ENCODE results near the gene SDF2L1. TPM values are rescaled to one million over a fixed set of nuclear protein-coding genes. Genes with fewer than 3 reads are reported as not detected.
A peak's percentile ranks its signal among the peaks of the same experiment; 100 is the strongest.
"Not testable (repeated sequence)": the region's sequence is repeated elsewhere in the genome, so short reads cannot be mapped to it uniquely, and the experiment has no call there.

Gene SDF2L1
- total RNA-seq, 2 donors from 2014 or later, result 38.7 to 44.3 TPM

DNA sequence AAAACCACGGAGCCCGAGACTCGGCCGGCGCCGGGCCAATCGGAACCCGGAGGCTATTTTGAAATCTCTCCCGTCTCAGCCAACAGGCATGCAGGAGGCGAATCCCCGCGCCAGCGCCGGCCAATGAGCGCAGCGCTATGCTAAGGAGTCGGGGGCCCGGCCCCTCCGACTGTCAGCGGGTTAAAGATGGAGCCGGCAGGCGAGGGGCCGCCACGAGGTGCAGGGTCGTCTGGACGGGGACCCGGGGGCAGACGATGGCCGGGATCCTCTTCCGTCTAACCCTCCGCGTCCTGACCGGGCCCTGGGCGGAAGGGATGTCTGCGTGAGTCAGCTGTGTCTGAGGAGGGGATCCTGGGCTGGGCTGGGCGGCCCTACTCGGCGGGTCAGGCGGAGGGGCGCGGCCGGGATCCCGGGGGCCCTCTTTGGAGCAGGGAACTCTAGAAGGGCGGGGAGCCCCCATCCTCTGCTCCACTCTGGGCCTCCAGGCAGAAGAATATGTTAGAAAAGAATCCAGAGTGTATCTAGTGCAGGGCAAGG is 10.0 kb downstream of the SDF2L1 start:
- DNase-seq, result peak; percentile 91
- intact Hi-C loops (cut with DNase I), result no loop called here
- ATAC-seq, result peak; percentile 95 to 97

DNA sequence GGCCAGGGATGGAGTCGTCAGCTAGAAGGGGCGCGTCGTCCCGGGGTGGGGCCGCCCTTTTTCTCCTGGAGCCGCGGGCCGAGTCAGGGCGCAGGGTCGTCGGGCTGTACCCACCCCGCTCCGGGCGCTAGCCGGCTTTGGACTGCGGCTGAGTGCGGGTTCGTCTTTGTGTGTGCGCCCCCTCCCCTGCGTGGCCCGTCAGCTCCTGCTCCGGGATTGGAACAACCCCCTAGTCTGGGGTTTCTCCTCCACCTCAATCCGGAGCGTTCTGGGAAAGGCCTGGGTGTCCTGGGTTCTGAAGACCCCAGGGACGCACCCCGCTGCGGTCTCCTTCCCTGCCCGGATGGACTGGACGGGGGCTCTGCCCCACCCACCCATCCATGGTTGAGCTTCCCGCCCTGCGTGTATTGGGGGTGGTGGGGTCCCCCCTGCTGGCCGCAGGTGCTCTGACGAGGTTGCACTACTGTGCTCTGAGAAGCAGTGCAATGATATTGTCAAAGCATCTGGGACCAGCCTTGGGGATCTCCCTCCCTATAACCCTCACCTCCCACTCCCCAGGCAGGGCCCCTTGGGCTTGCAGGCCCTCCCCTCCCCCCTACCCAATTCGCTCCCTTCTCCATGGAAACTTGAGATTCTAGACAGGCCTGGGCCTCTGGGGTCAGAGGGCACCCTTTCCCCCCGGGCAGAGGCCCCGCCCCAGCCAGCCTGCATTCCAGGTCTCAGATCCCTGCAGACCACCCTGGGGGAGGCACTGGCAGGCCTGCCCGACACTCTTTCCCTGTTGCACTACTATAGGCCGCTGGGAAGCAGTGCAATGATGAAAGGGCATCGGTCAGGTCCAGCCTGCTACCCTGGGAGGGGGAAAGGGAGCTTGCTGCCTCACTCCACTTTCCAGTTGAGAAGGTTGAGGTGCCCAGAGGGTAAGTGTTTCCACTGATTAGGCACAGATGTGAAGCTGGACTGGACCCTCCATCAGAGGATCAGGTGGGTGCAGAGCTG is 10.7 kb downstream of the SDF2L1 start:
- ATAC-seq (no peak), DNase-seq (no peak)
- intact Hi-C loops (cut with DNase I), result no loop called here

DNA sequence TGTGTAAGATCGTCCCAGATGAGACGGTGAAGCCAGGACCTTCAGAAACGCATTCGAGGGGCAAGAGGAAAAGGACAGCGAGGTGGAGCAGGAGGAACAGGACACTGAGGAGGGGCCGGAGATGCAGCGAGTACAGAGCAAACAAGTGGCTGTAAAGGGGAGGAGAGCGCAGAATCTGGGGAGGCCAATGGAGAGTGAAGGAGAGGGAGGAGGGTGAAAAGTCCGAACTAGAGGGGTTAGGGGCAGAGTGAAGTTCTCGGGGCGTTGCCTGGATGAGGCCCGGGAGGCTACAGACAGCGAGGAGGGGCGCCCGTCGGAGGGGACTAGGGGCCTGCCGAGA is 14.9 kb downstream of the SDF2L1 start:
- no peak for DNase-seq
- intact Hi-C loops (cut with DNase I), result no loop called here
- no peak for ATAC-seq

DNA sequence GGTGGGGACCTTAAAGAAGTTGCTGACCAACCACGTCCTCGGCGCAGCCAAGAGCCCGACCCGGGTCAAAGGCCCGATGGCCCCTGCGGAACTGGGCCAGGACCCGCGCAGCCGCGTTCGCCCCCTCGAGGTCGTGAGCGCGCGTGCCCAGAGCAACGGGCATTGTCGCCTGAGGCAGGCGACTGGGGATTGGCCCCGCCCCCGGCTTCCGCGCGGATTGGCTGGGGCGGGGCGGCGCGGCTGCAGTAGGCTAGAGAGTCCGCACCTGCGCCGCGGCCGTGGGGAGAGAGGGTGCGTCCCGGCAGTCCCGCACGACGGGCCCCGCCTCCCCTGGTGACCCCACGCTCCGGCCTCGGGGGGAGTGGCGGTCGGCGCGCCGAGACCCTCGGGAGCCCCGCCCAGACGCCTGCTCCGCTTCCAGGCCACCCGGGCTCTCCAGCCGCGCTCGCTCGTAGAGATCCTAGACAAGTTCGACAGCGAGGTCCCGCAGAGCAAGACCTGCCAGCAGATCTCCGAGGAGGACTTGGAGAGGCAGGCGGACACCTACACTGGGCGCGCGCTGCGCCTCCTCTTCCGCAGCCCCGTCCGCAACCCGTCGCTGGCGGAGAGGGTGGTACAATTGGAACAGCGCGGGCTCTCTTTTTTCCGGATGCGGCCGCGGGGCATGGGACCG is 15.4 kb downstream of the SDF2L1 start:
- DNase-seq (peak; percentile 81), ATAC-seq (peak; percentile 91)
- intact Hi-C loops (cut with DNase I), result no loop called here

DNA sequence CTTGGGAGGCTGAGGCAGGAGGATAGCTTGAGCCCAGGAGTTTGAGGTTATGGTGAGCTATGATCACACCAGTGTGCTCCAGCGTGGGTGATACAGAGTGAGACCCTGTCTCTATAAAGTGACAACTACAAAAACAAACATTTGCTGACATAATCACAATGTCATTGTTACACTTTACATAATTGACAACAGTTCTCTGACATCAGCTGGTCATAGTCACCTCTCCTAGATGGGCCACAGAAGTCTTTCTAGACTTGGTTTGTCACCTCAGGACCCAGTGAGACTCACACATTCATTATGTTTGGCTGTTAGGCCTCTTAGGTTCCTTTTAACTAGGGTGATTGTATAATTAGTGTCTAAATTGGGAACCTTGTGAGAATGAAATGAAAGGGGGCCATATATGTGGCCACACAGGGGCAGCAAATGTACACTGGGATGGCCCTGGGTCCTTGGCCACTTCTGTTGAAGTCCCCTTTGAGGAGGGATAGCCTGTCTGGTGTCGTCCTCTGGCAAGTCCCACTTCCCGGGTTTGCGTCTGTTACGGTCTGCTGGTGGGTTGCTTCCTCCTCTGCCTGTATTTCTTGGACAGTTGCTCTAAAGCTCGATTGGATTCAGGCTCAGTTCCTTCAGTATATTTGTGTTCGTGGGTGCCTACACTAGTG is 17.9 kb downstream of the SDF2L1 start:
- ATAC-seq (no peak), DNase-seq (no peak)
- intact Hi-C loops (cut with DNase I), result no loop called here

DNA sequence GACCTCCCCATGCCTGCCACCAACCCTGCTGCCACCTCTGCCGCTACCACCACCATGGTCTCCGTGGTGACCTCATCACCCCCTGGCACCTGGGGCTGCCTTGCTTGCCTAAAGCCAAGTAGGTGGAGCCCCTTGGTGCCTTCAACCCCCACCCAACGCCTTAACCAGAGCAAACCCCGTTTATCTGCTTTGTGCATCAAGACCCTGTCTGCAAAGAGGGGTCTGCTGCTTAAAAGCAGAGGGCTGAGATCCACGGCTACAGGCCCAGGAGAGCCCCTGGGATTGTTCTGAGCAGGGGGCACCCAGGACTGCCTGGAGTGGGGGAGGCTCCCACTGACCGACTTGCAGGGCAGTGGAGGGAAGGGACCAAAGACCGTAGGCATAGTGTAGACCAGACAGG is 18.8 kb downstream of the SDF2L1 start:
- ATAC-seq (no peak), DNase-seq (no peak)
- intact Hi-C loops (cut with DNase I), result no loop called here

DNA sequence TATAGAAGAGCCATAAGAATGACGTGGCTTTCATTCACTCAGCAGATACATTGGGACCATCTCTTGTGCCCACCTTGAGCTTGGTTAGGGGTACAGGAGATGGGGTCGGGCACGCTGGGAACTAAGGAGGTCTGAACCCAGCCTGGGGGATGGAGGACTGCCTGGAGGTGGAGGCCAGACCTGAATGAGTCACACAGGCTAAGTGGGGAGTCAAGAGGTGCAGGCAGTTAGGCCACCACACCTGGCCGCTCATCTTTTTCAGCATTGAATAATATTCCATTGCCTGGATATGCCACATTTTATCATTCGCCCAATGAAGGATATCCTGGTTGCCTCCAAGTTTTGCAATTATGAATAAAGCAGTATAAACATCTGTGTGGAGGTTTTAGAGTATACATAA is 19.9 kb downstream of the SDF2L1 start:
- intact Hi-C loops (cut with DNase I), result no loop called here
- ATAC-seq (no peak), DNase-seq (no peak)

DNA sequence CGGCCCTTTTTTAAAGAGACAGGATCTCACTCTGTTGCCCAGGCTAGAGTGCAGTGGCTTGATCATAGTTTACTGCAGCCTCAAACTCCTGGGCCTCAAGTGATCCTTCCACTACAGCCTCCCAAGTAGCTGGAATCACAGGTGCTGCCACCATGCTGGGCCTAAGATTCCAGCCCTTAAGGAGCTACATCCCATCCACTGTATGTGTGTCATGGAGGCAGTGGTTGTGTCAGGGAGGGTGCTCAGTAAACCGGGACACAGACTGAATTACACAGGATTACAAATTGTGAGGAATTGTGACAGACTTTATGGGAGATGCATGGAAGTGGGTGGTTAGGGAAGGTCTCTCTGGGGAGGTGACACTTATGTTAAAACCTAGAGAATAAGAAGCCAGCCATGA is 21.6 kb downstream of the SDF2L1 start:
- no peak for ATAC-seq
- DNase-seq, result no peak
- intact Hi-C loops (cut with DNase I), result no loop called here

DNA sequence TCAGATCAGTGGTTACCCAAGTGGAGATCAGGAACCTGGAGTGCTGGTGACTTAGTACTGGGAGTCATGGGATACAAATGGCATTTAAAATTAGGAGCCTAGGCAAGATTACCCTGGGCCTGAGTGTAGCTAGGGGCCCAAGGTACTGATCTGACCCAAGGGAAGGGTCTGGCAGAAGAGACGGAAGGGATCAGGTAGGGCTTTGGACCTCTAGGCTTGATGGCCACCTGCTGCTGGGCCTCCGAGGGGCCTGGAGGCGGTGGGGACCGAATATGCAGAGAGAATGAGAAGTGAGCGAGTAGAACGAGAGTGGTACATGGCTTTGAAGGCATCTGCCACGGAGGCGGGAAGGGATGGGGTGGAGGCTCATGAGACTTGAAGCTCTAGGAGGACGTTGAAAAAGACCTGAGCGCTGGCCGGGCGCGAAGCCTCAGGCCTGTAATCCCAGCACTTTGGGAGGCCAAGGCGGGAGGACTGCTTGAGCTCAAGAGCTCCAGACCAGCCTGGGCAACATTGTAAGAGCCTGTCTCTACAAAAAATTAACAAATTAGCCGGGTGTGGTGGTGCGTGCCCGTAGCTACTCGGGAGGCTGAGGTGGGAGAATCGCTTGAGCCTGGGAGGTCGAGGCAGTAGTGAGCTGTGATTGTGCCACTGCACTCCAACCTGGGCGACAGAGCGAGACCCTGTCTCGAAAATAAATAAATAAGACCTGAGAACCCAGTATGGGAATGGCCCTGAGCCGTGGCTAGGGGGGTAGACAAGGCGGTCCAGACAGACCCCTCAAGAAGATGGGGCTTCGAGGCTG is 23.1 kb downstream of the SDF2L1 start:
- intact Hi-C loops (cut with DNase I), result no loop called here
- ATAC-seq (no peak), DNase-seq (no peak)

DNA sequence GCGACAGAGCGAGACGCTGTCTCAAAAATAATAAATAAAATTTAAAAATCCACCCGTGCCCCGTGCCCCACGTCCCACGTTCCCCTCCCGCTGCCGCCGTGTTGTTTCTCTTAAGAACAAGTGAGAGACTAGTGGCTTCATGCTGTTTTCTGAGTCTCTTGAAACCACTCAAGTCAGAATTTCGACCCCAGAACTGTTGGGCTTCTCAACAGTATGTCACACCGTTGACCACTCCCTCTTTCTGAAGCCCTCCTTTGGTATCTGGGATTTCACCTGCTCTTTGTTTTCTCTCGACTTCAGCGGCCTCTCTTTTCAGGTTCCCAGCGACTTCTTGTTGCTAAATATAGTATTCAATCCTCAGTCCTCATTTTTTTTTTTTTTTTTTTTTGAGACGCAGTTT is 24.7 kb downstream of the SDF2L1 start:
- no peak for ATAC-seq
- intact Hi-C loops (cut with DNase I), result no loop called here
- no peak for DNase-seq

DNA sequence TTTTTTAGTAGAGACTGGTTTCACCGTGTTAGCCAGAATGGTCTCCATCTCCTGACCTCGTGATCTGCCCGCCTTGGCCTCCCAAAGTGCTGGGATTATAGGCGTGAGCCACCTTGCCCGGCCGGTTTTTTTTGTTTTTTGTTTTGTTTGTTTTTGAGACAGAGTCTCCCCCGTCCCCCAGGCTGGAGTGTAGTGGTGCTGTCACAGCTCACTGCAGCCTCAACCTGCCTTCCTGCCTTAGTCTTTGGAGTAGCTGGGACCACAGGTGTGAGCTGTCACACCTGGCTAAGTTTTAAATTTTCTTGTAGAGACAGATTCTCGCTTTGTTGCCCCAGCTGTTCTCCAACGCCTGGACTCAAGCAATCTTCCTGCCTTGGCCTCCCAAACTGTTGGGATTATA is 26.9 kb downstream of the SDF2L1 start:
- no peak for DNase-seq
- intact Hi-C loops (cut with DNase I), result no loop called here
- ATAC-seq, result no peak

DNA sequence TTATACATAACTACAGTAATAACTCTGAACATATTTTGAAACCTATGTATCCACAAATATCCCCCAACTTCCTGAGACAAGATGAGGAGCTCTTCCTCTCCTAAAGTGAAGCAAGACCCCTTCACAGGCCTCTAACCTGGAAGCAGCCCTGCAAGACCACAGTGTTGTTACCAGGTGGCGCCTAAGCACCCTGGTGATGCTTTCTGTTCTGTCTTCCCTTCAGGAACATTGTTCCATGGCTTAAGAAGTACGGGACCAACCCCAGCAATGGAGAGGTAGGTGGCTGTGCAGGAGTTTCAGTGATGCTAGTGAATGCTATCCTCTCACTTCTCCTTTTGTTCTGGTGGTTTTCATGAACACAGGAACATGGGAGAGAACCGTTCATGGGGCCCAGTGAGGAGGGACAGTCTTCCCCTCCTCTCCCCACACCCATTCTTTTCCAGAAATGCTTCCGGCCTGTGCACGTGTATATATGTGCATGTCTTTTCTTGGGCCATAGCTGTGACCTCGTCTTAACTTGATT is 30.1 kb downstream of the SDF2L1 start:
- ATAC-seq (no peak), DNase-seq (no peak)
- intact Hi-C loops (cut with DNase I), result no loop called here

DNA sequence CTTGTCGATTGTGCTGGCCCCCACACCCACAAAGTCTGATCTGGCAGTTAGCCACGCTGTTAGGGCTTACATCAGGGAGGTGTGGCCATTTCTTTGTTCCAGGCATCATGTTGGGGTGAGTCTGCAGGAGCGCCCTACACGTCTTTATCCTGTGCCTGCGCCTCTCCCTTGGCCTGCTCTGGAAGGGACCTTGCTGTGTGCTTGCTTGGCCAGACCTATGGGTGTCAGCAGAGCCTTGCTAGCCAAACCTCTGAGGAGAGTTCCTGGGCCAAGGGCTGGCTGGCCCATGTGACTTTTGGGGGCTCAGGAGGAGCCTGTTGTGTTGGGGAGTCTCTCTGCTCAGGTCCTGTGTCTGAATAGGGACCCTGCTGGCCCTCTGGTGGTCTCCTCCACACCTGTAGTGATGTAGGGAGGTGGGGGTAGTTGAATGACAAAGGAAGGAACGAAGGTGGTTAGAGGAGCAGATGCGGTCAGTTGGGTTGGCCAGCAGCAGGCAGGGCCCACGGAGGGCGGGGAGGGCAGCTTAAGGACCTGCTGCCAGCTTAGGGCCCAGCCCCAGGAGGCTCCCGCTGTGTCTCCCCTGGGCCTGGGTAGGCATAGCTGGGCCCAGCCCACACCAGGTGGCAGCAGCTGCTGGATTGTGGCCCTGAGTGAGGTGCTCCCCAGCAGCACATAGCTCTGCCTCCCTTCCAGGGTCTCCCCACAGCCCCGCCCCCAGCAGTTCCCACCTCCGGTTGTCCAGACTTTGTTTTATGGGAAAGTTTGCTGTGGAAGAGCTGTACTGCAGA is 31.6 kb downstream of the SDF2L1 start:
- ATAC-seq, result no peak
- DNase-seq, result no peak
- intact Hi-C loops (cut with DNase I), result no loop called here

DNA sequence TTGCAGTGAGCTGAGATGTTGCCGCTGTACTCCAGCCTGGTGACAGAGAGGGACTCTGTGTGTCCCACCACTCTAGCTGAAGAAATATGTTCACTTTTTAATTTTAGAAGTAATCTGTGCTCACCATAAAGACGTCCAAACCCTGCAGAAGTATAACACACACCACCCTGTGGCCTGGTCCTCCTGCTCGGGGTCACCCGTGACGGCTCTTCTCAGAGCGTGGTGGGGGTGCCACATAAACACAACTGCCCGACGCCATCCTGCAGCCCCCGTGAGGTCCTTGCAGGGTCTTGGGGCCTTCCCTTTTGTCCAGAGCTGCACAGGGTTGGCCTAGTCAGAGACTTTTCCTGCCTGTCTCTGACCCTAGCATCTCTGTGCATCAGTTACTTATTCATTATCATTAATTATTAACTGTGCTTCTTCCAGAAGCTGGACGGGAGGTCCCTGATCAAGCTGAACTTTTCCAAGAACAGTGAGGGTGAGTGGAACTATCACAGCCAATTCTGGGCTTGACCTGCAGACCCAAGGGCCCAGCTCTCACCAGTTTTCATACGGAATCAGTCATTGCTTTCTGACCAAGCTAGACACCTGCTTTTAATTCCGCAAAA is 32.6 kb downstream of the SDF2L1 start:
- intact Hi-C loops (cut with DNase I), result no loop called here

DNA sequence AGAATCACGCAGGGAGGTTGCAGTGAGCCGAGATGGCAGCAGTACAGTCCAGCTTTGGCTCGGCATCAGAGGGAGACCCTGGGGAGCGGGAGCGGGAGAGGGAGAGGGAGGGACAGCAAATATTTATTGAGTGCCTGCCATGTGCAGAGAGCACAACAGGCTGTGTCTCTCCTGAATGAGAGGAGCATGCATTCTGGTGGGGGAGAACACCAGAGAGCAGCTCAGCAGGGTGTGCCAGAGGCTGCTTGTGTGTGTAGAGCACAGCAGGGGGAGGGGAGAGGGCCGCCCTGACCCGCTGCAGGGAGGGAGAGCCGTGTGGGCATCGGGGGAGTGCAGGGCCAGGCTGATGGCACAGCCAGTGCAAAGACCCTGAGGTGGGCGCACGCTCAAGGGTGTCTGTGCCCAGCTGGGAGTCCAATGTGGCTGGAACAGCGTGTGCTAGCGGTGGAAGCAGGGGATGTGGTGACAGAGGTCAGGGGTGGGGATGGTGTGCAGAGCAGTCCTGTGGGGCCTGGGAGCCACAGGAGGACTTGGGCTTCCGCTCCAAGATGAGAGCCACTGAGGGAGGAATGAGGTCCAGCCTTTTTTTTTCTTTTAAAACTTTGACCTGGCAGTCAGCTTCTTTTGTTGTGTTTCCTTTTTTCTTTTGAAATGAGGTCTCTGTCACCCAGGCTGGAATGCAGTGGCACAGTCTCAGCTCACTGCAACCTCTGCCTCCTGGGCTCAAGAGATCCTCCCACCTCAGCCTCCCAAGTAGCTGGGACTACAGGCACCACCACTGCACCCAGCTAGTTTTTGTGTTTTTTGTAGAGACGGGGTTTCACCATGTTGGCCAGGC is 35.7 kb downstream of the SDF2L1 start:
- ATAC-seq (peak in 1 of 2 donors; percentile 65), DNase-seq (no peak)
- intact Hi-C loops (cut with DNase I), result no loop called here

More for the DNA sequence above, 32.6 kb downstream of the SDF2L1 start:
- ATAC-seq, result no peak
- no peak for DNase-seq

DNA sequence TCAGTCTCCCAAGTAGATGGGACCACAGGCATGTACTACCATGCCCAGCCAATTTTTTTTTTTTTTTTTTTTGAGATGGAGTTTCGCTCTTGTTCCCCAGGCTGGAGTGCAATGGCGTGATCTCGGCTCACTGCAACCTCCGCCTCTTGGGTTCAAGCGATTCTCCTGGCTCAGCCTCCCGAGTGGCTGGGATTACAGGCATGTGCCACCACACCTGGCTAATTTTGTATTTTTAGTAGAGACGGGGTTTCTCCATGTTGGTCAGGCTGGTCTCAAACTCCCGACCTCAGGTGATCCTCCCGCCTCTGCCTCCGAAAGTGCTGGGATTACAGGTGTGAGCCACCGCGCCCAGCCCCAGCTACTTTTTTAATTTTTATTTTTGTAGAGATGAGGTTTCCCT is 36.7 kb downstream of the SDF2L1 start:
- DNase-seq; intact Hi-C loops (cut with DNase I): not testable (repeated sequence)

DNA sequence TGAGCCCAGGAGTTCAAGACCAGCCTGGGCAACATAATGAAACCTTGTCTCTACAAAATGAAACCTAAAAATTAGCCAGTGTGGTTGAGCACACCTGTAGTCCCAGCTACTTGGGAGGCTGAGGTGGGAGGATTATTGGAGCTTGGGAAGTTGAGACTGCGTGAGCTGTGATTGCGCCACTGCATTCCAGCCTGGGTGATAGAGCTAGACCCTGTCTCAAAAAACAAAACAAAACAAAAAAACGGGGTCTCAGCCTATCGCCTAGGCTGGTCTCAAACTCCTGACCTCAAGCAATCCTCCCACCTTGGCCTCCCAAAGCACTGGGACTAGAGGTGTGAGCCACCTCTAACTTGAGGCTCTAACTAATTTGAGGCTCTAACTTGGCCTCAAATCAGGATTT is 37.3 kb downstream of the SDF2L1 start:
- ATAC-seq (no peak), DNase-seq (no peak)
- intact Hi-C loops (cut with DNase I), result no loop called here

More for the DNA sequence above, 36.7 kb downstream of the SDF2L1 start:
- ATAC-seq, result not testable (repeated sequence)

All from left cardiac atrium (tissue), 4 donors.